Retinal pigment epithelial cell (primary cell): ENCODE results near the gene C13orf46.
"Not testable (repeated sequence)": the region's sequence is repeated elsewhere in the genome, so short reads cannot be mapped to it uniquely, and the experiment has no call there.

Experiments used
- DNase-seq: peaks from one replicate; pipeline ENCODE4 v3.0.0-alpha.2; 2010; ENCODE audit warnings: low read depth
- H3K4me3 ChIP-seq: 2 replicates; pipeline ENCODE4 v1.5.1; 2011; ENCODE audit warnings: mild to moderate bottlenecking, low read length, control low read depth, moderate library complexity
- CTCF ChIP-seq: conservative IDR thresholded peaks from 2 replicates; pipeline ENCODE4 v1.5.1; 2011; ENCODE audit warnings: low read depth, low read length, control low read depth, inconsistent platforms

C13orf46 gene

GRCh38 chr13:113917096-113917495 lies 56.8 kb downstream of the C13orf46 start:
- no peak for TF ChIP-seq CTCF
- DNase-seq: no peak
- no peak overlapping the region for H3K4me3 ChIP-seq

GRCh38 chr13:113916330-113916815 lies 57.5 kb downstream of the C13orf46 start:
- no peak for DNase-seq
- TF ChIP-seq CTCF: no peak
- no peak overlapping the region for H3K4me3 ChIP-seq

- DNase-seq: no peak
- TF ChIP-seq CTCF: no peak
- no peak overlapping the region for H3K4me3 ChIP-seq
Observed at GRCh38 chr13:113915786-113916329, 58.0 kb downstream of the C13orf46 start.

GRCh38 chr13:113915012-113915763 lies 58.7 kb downstream of the C13orf46 start:
- no peak overlapping the region for H3K4me3 ChIP-seq
- no peak for DNase-seq
- no peak for TF ChIP-seq CTCF

- no peak for DNase-seq
- no peak for TF ChIP-seq CTCF
- H3K4me3 ChIP-seq: no peak overlapping the region
Observed at GRCh38 chr13:113914333-113915011, 59.4 kb downstream of the C13orf46 start.

GRCh38 chr13:113913838-113914237 lies 60.0 kb downstream of the C13orf46 start:
- not testable (repeated sequence) for DNase-seq, H3K4me3 ChIP-seq

- not testable (repeated sequence) for DNase-seq, H3K4me3 ChIP-seq
Observed at GRCh38 chr13:113913408-113913807, 60.5 kb downstream of the C13orf46 start.

- no peak overlapping the region for H3K4me3 ChIP-seq
- TF ChIP-seq CTCF: no peak
- DNase-seq: no peak
Observed at GRCh38 chr13:113912596-113912995, 61.3 kb downstream of the C13orf46 start.
